ENCODE measurements around the gene STEEP1. TPM values are rescaled to one million over a fixed set of nuclear protein-coding genes. Genes with fewer than 3 reads are reported as not detected.

Gene STEEP1
- total and polyA plus RNA-seq, 2 of the 13 experiments (the other 11 are each of a cell fraction or from before 2014, with no cell fraction given), result 7.7 to 23.1 TPM

DNA sequence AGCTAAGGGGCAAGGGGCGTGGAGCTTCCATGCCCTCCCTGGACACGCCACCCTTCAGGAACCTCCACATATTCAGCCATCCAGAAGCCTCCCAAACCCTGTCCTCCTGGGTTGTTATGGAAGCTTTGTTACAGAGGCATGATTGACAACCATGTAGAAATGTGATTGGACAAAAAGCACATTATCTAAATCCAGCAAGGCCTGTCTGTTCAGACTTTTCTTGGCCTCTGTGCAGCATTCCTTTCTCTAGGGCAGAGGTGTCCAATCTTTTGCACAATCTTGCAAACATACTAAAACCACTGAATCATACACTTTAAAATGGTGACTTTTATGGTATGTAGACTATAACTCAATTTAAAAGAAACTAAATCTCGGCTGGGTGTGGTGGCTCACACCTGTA is 12.7 kb downstream of the STEEP1 start:
- no peaks in the 10 kb centered on the region for H3K79me2 ChIP-seq (ENCODE audit: insufficient read depth, low read length)
- CTCF ChIA-PET (ENCODE audit: low intra/inter-chr PET ratio, low total read pairs), result no interaction called here
- peaks cover 0 to under 1% of the 10 kb centered on the region in 2 experiments; a peak in 1 of 5 replicates for H3K36me3 ChIP-seq (replicated peaks in 1 of 2; ENCODE audit: control insufficient read depth in 1 of 2, insufficient read depth in 2 of 2, low read length in 2 of 2)
- FAIRE-seq, result no peak
- in situ Hi-C loops (cut with HindIII; ENCODE audit: extremely low pct_ligation_motif_present, low pct_unique_long_range_greater_than_20kb) (no loop called here), intact Hi-C loops (cut with micrococcal nuclease; ENCODE audit: unreplicated experiment) (no loop called here)
- POLR2A ChIA-PET, result no interaction called here
- H3K27me3 ChIP-seq (ENCODE audit: control insufficient read depth in 1 of 2, insufficient read depth in 2 of 2, low read length in 2 of 2), result no peaks in the 10 kb centered on the region
- H2AFZ ChIP-seq (ENCODE audit: low read length), result no peak overlapping the region
- no peaks in the 10 kb centered on the region for H3K4me1 ChIP-seq (ENCODE audit: insufficient read depth, low read length)
- no peak overlapping the region for H3K9ac ChIP-seq (ENCODE audit: insufficient read depth, low read depth, low read length)
- 94% methylated on average over 3 of the region's 3 CpGs for WGBS (ENCODE audit: low lambda C conversion rate)
- no peak overlapping the region for H3K4me3 ChIP-seq (replicated peaks in 1 of 3; ENCODE audit: insufficient read depth in 1 of 3, low read depth in 2 of 3, low read length in 3 of 3)
- TF ChIP-seq TBX3 (IDR thresholded peaks at IDR 0.05; ENCODE audit: borderline replicate concordance) (no peak), ZBTB38 (CRISPR knock-in tag; IDR thresholded peaks at IDR 0.05) (no peak), ZFP62 (CRISPR knock-in tag; IDR thresholded peaks at IDR 0.05) (no peak), ZSCAN31 (CRISPR knock-in tag; IDR thresholded peaks at IDR 0.05; ENCODE audit: low read depth) (no peak), ETV5 (CRISPR knock-in tag; IDR thresholded peaks at IDR 0.05; ENCODE audit: borderline replicate concordance) (no peak), CBX5 (CRISPR knock-in tag; IDR thresholded peaks at IDR 0.05; ENCODE audit: borderline replicate concordance) (no peak)
- TF ChIP-seq, protein P1, sequence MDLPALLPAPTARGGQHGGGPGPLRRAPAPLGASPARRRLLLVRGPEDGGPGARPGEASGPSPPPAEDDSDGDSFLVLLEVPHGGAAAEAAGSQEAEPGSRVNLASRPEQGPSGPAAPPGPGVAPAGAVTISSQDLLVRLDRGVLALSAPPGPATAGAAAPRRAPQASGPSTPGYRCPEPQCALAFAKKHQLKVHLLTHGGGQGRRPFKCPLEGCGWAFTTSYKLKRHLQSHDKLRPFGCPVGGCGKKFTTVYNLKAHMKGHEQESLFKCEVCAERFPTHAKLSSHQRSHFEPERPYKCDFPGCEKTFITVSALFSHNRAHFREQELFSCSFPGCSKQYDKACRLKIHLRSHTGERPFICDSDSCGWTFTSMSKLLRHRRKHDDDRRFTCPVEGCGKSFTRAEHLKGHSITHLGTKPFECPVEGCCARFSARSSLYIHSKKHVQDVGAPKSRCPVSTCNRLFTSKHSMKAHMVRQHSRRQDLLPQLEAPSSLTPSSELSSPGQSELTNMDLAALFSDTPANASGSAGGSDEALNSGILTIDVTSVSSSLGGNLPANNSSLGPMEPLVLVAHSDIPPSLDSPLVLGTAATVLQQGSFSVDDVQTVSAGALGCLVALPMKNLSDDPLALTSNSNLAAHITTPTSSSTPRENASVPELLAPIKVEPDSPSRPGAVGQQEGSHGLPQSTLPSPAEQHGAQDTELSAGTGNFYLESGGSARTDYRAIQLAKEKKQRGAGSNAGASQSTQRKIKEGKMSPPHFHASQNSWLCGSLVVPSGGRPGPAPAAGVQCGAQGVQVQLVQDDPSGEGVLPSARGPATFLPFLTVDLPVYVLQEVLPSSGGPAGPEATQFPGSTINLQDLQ (CRISPR knock-in tag; IDR thresholded peaks at IDR 0.05), result no peak
- H3K9me3 ChIP-seq (ENCODE audit: low read length), result no peaks in the 10 kb centered on the region
- BruUV-seq (replicated peaks), result no TSS peak
- DNase-seq (ENCODE audit: low spot score), result no peak
- no peak overlapping the region for H3K27ac ChIP-seq (ENCODE audit: extremely low read length, insufficient read depth, low read length)
- no peak overlapping the region for H3K4me2 ChIP-seq (ENCODE audit: low read depth, low read length)
- H4K20me1 ChIP-seq (ENCODE audit: insufficient read depth, low read length), result no peaks in the 10 kb centered on the region
- ATAC-seq, result no peak

Measured in HepG2 (cell line).